Liver (tissue), 9 donors: ENCODE data around the gene EIF4G3. TPM values are rescaled to one million over a fixed set of nuclear protein-coding genes. Genes with fewer than 3 reads are reported as not detected.

Source experiments
- DNase-seq: peaks from one replicate; pipeline ENCODE4 v3.0.0-alpha.2; 2017; ENCODE audit warnings: low spot score
- H3K27ac ChIP-seq, 2 donors: one replicate each; pipeline ENCODE4 v1.7.0; 2013; ENCODE audit warnings: inconsistent platforms in 2 of 2, low read length in 2 of 2, control low read depth in 1 of 2, low read depth in 1 of 2, mild to moderate bottlenecking in 1 of 2
- H3K27me3 ChIP-seq, 4 donors: one replicate each; pipeline versions ENCODE4 v1.6.1 to v1.7.0; 2013; ENCODE audit warnings: low read length in 3 of 4, inconsistent platforms in 1 of 4, mild to moderate bottlenecking in 1 of 4, moderate library complexity in 1 of 4; ENCODE audit not compliant: control insufficient read depth in 4 of 4, insufficient read depth in 4 of 4
- H3K36me3 ChIP-seq, 4 donors: one replicate each; pipeline versions ENCODE4 v1.6.1 to v1.7.0; 2013; ENCODE audit warnings: low read length in 3 of 4, mild to moderate bottlenecking in 3 of 4, low read depth in 1 of 4, moderate library complexity in 1 of 4; ENCODE audit not compliant: control insufficient read depth in 4 of 4, insufficient read depth in 3 of 4
- H3K4me1 ChIP-seq, 4 donors: one replicate each; pipeline versions ENCODE4 v1.6.1 to v1.7.0; 2013; ENCODE audit warnings: low read length in 3 of 4, mild to moderate bottlenecking in 3 of 4, moderate library complexity in 1 of 4; ENCODE audit not compliant: control insufficient read depth in 4 of 4, insufficient read depth in 4 of 4
- H3K4me3 ChIP-seq, 3 donors: one replicate each; pipeline versions ENCODE4 v1.6.1 to v1.7.0; 2013; ENCODE audit warnings: low read length in 3 of 3, control low read depth in 1 of 3, low read depth in 1 of 3, mild to moderate bottlenecking in 1 of 3
- H3K9ac ChIP-seq, 2 donors: one replicate each; pipeline ENCODE4 v1.7.0; 2013; ENCODE audit warnings: low read length in 2 of 2, mild to moderate bottlenecking in 2 of 2, moderate library complexity in 2 of 2, control low read depth in 1 of 2, low read depth in 1 of 2
- H3K9me3 ChIP-seq, 4 donors: one replicate each; pipeline versions ENCODE4 v1.6.1 to v1.7.0; 2013; ENCODE audit warnings: low read length in 3 of 4; ENCODE audit not compliant: control insufficient read depth in 4 of 4
- EGR1 ChIP-seq, 2 donors: IDR thresholded peaks; 2 replicates each; pipeline ENCODE4 v1.6.1; 2016 to 2018; ENCODE audit warnings: antibody characterized with exemption in 2 of 2, low read depth in 2 of 2
- FOXA1 ChIP-seq: IDR thresholded peaks from 2 replicates; pipeline ENCODE4 v1.6.1; 2016; ENCODE audit warnings: antibody characterized with exemption
- FOXA2 ChIP-seq: IDR thresholded peaks from 2 replicates; pipeline ENCODE4 v1.6.1; 2016; ENCODE audit warnings: antibody characterized with exemption
- GABPA ChIP-seq, 2 donors: IDR thresholded peaks in 1 of 2; conservative IDR thresholded peaks in 1 of 2; 2 replicates each; pipeline ENCODE4 v1.6.1; 2016; ENCODE audit warnings: antibody characterized with exemption in 2 of 2, mild to moderate bottlenecking in 1 of 2, moderate library complexity in 1 of 2
- HNF4A ChIP-seq, 2 donors: conservative IDR thresholded peaks; 2 replicates each; pipeline ENCODE4 v1.6.1; 2016; ENCODE audit warnings: antibody characterized with exemption in 2 of 2, mild to moderate bottlenecking in 2 of 2
- HNF4G ChIP-seq: IDR thresholded peaks from 2 replicates; pipeline ENCODE4 v1.6.1; 2016; ENCODE audit warnings: antibody characterized with exemption
- JUND ChIP-seq, 2 donors: IDR thresholded peaks; 2 replicates each; pipeline ENCODE4 v1.6.1; 2016; ENCODE audit warnings: antibody characterized with exemption in 2 of 2
- NR2F2 ChIP-seq: IDR thresholded peaks from 2 replicates; pipeline ENCODE4 v1.6.1; 2016; ENCODE audit warnings: antibody characterized with exemption
- RAD21 ChIP-seq, 2 donors: IDR thresholded peaks; 2 replicates each; pipeline ENCODE4 v1.6.1; 2016; ENCODE audit warnings: antibody characterized with exemption in 2 of 2, mild to moderate bottlenecking in 2 of 2
- RXRA ChIP-seq, 2 donors: IDR thresholded peaks; 2 replicates each; pipeline ENCODE4 v1.6.1; 2017 to 2018; ENCODE audit warnings: antibody characterized with exemption in 2 of 2, mild to moderate bottlenecking in 1 of 2
- SP1 ChIP-seq: IDR thresholded peaks from 2 replicates; pipeline ENCODE4 v1.6.1; 2018; ENCODE audit warnings: antibody characterized with exemption, mild to moderate bottlenecking
- TAF1 ChIP-seq: conservative IDR thresholded peaks from 2 replicates; pipeline ENCODE4 v1.6.1; 2016; ENCODE audit warnings: antibody characterized with exemption, mild to moderate bottlenecking
- YY1 ChIP-seq: IDR thresholded peaks from 2 replicates; pipeline ENCODE4 v1.6.1; 2016; ENCODE audit warnings: antibody characterized with exemption, mild to moderate bottlenecking
- WGBS: extraction: QIAGEN DNeasy Blood & Tissue Kit; methylation state at CpG from one replicate; pipeline ENCODE4 v1.1.7; 2013; 5-methylcytosine and 5-hydroxymethylcytosine counted together
- polyA plus RNA-seq, 2 donors: library from polyadenylated mRNA; stranded (reverse) in 1 of 2; unstranded in 1 of 2; fragments of 200-250 nt in 1 of 2; fragments of >200 nt in 1 of 2; fragmentation: Nextera tagmentation in 1 of 2; extraction: Ambion mirVana in 1 of 2; gene quantifications; one replicate each; pipeline versions ENCODE4 v1.2.1 to v1.2.3, GENCODE V29; 2013 to 2015
- total RNA-seq, 2 donors: library from RNA; depleted of rRNA; stranded (reverse); fragments of >200 nt; gene quantifications; one replicate each; pipeline ENCODE4 v1.2.3, GENCODE V29; 2014
- TF ChIP-seq, protein P1 (sequence below): IDR thresholded peaks from 2 replicates; pipeline ENCODE4 v1.6.1; 2016; ENCODE audit warnings: antibody characterized with exemption
- TF ChIP-seq, protein P2 (sequence below): IDR thresholded peaks from 2 replicates; pipeline ENCODE4 v1.6.1; 2016; ENCODE audit warnings: antibody characterized with exemption
- TF ChIP-seq, protein P3 (sequence below): IDR thresholded peaks from 2 replicates; pipeline ENCODE4 v1.6.1; 2016; ENCODE audit warnings: antibody characterized with exemption
- TF ChIP-seq, protein P4 (sequence below): fragments of 150-350 bp; IDR thresholded peaks from 2 replicates; pipeline ENCODE4 v1.5.1; 2017; ENCODE audit warnings: improper control_type of control experiment, low read depth, low read length; ENCODE audit not compliant: missing input control
- TF ChIP-seq, protein P5 (sequence below): IDR thresholded peaks from 2 replicates; pipeline ENCODE4 v1.6.1; 2016; ENCODE audit warnings: antibody characterized with exemption, mild to moderate bottlenecking
- donor health status: healthy.
- donor health status: healthy.
- donor health status: healthy.
- donor health status: healthy.
- donor health status: healthy.

The EIF4G3 gene
- total and polyA plus RNA-seq, 4 donors: 7.6 to 22.8 (median 11.7) TPM

DNA sequence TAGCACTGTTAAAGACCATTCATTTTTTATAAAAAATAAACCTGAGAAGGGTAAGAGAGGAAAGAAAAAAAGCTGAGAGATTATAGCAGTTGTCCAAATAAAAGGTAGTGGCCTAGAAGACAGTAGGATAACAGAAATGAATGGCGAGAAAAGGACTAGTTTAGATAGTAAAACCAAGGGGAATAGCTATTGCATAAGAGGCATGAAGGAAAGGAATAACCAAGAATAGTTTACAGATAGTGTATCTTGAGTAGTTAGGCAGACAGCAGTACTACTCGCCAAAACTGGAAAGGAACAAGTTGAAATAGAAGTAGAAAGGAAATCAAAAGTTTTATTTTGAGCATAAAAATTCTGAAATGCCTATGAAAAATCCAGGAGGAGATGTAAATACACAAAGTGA is 70.5 kb downstream of the EIF4G3 start:
- Histone ChIP-seq H3K9me3 (no peaks in the 10 kb centered on the region), H3K4me1 (peaks cover 0 to under 1% (median 0%) of the 10 kb centered on the region in 4 donors), H3K27me3 (no peaks in the 10 kb centered on the region), H3K27ac (no peak overlapping the region), H3K9ac (no peak overlapping the region), H3K36me3 (no peaks in the 10 kb centered on the region), H3K4me3 (no peak overlapping the region)
- DNase-seq: no peak
- WGBS: 92% methylated on average over 2 of the region's 2 CpGs
- no peak for TF ChIP-seq FOXA1
- TF ChIP-seq JUND (IDR thresholded peaks at IDR 0.05): no peak
- TF ChIP-seq, protein P1, sequence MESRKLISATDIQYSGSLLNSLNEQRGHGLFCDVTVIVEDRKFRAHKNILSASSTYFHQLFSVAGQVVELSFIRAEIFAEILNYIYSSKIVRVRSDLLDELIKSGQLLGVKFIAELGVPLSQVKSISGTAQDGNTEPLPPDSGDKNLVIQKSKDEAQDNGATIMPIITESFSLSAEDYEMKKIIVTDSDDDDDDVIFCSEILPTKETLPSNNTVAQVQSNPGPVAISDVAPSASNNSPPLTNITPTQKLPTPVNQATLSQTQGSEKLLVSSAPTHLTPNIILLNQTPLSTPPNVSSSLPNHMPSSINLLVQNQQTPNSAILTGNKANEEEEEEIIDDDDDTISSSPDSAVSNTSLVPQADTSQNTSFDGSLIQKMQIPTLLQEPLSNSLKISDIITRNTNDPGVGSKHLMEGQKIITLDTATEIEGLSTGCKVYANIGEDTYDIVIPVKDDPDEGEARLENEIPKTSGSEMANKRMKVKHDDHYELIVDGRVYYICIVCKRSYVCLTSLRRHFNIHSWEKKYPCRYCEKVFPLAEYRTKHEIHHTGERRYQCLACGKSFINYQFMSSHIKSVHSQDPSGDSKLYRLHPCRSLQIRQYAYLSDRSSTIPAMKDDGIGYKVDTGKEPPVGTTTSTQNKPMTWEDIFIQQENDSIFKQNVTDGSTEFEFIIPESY: no peak
- no peak for TF ChIP-seq HNF4G
- TF ChIP-seq, protein P2, sequence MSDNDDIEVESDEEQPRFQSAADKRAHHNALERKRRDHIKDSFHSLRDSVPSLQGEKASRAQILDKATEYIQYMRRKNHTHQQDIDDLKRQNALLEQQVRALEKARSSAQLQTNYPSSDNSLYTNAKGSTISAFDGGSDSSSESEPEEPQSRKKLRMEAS: no peak

DNA sequence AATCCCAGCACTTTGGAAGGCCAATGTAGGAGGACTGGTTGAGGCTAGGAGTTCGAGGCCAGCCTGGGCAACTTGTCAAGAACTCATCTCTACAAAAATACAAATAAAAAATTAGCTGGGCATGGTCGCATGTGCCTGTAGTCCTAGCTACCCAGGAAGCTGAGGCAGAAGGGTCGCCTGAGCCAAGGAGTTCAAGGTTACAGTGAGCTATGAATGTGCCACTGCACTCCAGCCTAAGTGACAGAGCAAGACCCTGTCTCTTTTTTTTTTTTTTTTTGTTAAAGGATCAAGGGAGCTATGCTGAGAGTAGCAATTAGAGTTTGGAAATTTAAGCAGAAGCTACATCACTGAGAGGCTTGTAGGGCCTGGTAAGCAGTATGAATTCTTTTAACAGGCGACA is 70.9 kb downstream of the EIF4G3 start:
- Histone ChIP-seq H3K27me3 (no peaks in the 10 kb centered on the region), H3K27ac (no peak overlapping the region), H3K9me3 (no peaks in the 10 kb centered on the region), H3K4me1 (peaks cover 0 to 2% (median 0%) of the 10 kb centered on the region in 4 donors), H3K4me3 (no peak overlapping the region), H3K36me3 (no peaks in the 10 kb centered on the region), H3K9ac (no peak overlapping the region)
- no peak for DNase-seq
- TF ChIP-seq, protein P3, sequence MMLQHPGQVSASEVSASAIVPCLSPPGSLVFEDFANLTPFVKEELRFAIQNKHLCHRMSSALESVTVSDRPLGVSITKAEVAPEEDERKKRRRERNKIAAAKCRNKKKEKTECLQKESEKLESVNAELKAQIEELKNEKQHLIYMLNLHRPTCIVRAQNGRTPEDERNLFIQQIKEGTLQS: no peak
- no peak for TF ChIP-seq FOXA1
- TF ChIP-seq, protein P4, sequence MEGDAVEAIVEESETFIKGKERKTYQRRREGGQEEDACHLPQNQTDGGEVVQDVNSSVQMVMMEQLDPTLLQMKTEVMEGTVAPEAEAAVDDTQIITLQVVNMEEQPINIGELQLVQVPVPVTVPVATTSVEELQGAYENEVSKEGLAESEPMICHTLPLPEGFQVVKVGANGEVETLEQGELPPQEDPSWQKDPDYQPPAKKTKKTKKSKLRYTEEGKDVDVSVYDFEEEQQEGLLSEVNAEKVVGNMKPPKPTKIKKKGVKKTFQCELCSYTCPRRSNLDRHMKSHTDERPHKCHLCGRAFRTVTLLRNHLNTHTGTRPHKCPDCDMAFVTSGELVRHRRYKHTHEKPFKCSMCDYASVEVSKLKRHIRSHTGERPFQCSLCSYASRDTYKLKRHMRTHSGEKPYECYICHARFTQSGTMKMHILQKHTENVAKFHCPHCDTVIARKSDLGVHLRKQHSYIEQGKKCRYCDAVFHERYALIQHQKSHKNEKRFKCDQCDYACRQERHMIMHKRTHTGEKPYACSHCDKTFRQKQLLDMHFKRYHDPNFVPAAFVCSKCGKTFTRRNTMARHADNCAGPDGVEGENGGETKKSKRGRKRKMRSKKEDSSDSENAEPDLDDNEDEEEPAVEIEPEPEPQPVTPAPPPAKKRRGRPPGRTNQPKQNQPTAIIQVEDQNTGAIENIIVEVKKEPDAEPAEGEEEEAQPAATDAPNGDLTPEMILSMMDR: no peak
- no peak for TF ChIP-seq SP1
- TF ChIP-seq, protein P1: no peak
- TF ChIP-seq YY1: no peak
- no peak for TF ChIP-seq RAD21 (IDR thresholded peaks at IDR 0.05)
- no peak for TF ChIP-seq EGR1 (IDR thresholded peaks at IDR 0.05; ENCODE audit: low read depth in 2 of 2)
- TF ChIP-seq HNF4G: no peak
- TF ChIP-seq RXRA (IDR thresholded peaks at IDR 0.05): no peak
- no peak for TF ChIP-seq JUND (IDR thresholded peaks at IDR 0.05)
- TF ChIP-seq FOXA2: no peak
- no peak for TF ChIP-seq HNF4A (conservative IDR thresholded peaks at IDR 0.05)
- no peak for TF ChIP-seq NR2F2
- no peak for TF ChIP-seq GABPA (IDR thresholded peaks at IDR 0.05 in 1 of 2, conservative IDR thresholded peaks at IDR 0.05 in 1 of 2)
- TF ChIP-seq TAF1: no peak
- TF ChIP-seq, protein P5, sequence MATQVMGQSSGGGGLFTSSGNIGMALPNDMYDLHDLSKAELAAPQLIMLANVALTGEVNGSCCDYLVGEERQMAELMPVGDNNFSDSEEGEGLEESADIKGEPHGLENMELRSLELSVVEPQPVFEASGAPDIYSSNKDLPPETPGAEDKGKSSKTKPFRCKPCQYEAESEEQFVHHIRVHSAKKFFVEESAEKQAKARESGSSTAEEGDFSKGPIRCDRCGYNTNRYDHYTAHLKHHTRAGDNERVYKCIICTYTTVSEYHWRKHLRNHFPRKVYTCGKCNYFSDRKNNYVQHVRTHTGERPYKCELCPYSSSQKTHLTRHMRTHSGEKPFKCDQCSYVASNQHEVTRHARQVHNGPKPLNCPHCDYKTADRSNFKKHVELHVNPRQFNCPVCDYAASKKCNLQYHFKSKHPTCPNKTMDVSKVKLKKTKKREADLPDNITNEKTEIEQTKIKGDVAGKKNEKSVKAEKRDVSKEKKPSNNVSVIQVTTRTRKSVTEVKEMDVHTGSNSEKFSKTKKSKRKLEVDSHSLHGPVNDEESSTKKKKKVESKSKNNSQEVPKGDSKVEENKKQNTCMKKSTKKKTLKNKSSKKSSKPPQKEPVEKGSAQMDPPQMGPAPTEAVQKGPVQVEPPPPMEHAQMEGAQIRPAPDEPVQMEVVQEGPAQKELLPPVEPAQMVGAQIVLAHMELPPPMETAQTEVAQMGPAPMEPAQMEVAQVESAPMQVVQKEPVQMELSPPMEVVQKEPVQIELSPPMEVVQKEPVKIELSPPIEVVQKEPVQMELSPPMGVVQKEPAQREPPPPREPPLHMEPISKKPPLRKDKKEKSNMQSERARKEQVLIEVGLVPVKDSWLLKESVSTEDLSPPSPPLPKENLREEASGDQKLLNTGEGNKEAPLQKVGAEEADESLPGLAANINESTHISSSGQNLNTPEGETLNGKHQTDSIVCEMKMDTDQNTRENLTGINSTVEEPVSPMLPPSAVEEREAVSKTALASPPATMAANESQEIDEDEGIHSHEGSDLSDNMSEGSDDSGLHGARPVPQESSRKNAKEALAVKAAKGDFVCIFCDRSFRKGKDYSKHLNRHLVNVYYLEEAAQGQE: no peak
- 95% methylated on average over 4 of the region's 4 CpGs for WGBS
